GM23338 (cell line): Measurements from ENCODE around the gene SPEF1.

Source experiments
- CREB1 ChIP-seq: fragments of 250-450 bp; sonication (Bioruptor Pico); IDR thresholded peaks from 2 replicates; pipeline ENCODE4 v1.5.0; 2020; ENCODE audit warnings: low read depth, mild to moderate bottlenecking, moderate library complexity
- CTCF ChIP-seq, 2 experiments: fragments of 200-600 bp in 1 of 2; sonication (generic) in 1 of 2; conservative IDR thresholded peaks; 2 replicates each; pipeline versions ENCODE4 v1.5.1 to v1.6.1; 2016 to 2017; ENCODE audit warnings: antibody characterized with exemption in 2 of 2, low read depth in 2 of 2, mild to moderate bottlenecking in 2 of 2, moderate library complexity in 1 of 2
- EZH2 ChIP-seq: fragments of 200-600 bp; sonication (generic); IDR thresholded peaks from one replicate; pipeline ENCODE4 v1.8.0; 2017; ENCODE audit warnings: antibody characterized with exemption, mild to moderate bottlenecking, low read depth; ENCODE audit not compliant: unreplicated experiment
- POLR2AphosphoS5 ChIP-seq: IDR thresholded peaks from 2 replicates; pipeline ENCODE4 v1.6.1; 2016; ENCODE audit warnings: antibody characterized with exemption, low read depth
- TF ChIP-seq, protein P1 (sequence below): IDR thresholded peaks from one replicate; pipeline ENCODE4 v1.6.1; 2018; ENCODE audit warnings: antibody characterized with exemption; ENCODE audit not compliant: unreplicated experiment

DNA sequence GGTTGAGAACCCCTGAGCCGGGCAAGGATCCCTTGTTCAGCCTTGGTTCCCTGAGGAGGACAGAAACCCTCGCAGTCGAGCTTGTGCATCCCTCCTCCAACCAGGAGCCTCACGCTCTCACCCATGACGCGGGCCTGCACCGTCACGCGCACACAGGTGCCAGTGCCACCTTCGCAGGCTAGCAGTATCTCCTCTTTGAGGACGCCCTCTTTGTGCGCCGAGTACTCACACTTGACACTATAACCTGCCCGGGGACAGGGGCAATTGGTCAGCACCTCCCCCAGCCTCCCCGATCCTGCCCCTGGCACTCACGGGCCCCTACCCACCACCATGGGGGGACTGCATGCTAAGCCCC lies 27.0 kb downstream of the SPEF1 start:
- TF ChIP-seq CTCF (conservative IDR thresholded peaks at IDR 0.05; ENCODE audit: low read depth in 2 of 2), result no peak
- TF ChIP-seq, protein P1, sequence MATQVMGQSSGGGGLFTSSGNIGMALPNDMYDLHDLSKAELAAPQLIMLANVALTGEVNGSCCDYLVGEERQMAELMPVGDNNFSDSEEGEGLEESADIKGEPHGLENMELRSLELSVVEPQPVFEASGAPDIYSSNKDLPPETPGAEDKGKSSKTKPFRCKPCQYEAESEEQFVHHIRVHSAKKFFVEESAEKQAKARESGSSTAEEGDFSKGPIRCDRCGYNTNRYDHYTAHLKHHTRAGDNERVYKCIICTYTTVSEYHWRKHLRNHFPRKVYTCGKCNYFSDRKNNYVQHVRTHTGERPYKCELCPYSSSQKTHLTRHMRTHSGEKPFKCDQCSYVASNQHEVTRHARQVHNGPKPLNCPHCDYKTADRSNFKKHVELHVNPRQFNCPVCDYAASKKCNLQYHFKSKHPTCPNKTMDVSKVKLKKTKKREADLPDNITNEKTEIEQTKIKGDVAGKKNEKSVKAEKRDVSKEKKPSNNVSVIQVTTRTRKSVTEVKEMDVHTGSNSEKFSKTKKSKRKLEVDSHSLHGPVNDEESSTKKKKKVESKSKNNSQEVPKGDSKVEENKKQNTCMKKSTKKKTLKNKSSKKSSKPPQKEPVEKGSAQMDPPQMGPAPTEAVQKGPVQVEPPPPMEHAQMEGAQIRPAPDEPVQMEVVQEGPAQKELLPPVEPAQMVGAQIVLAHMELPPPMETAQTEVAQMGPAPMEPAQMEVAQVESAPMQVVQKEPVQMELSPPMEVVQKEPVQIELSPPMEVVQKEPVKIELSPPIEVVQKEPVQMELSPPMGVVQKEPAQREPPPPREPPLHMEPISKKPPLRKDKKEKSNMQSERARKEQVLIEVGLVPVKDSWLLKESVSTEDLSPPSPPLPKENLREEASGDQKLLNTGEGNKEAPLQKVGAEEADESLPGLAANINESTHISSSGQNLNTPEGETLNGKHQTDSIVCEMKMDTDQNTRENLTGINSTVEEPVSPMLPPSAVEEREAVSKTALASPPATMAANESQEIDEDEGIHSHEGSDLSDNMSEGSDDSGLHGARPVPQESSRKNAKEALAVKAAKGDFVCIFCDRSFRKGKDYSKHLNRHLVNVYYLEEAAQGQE, result no peak
- no peak for TF ChIP-seq POLR2AphosphoS5
- no peak for TF ChIP-seq EZH2
- no peak for TF ChIP-seq CREB1 (CRISPR knock-in tag)
